Stimulated activated CD8-positive, alpha-beta memory T cell treated with anti-CD3 and anti-CD28 coated beads, Interleukin-2, amount 100 ng/mL, for 1 hour (primary cell): ENCODE measurements around the gene CASS4.

ENCODE experiments used
- DNase-seq, 2 donors: peaks; one replicate each; pipeline ENCODE4 v3.0.0-alpha.2; 2020; ENCODE audit warnings: low read depth in 2 of 2

CASS4 gene

DNA sequence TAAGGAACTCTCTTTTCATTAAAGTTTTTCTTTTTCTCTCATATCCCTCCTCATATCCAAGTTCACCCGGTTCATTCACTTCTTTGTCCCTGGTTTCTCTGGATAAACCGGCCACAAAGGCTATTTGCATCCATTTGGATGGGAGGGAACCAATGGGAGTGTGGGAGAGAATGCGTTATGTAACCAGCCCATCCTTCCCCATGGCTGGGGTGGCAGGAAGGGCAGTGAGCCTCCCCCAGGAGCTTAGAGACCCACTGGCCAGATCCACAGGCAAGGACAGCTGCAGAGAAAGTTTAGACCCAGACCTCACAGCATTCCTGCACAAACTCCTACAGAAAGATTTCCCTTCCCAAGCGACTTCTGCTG lies 10.7 kb downstream of the CASS4 start:
- DNase-seq, result no peak

DNA sequence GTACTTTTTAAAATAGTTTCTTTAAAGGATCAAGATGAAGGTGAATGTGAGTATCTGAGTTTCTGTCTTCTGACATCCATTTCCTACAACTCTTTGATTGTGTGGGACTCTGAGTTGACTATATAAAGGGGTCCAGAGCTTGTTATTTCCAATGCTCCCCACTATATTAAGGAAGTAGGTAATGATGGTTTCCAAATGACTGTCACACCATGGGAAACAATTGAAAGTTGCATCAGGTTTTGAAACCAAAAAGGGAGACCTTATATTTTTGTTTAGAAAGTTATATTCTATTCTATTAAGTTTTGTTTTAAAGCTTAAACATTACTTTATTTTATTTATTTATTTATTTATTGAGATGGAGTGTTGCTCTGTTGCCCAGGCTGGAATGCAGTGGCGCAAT lies 11.2 kb downstream of the CASS4 start:
- DNase-seq, result no peak

DNA sequence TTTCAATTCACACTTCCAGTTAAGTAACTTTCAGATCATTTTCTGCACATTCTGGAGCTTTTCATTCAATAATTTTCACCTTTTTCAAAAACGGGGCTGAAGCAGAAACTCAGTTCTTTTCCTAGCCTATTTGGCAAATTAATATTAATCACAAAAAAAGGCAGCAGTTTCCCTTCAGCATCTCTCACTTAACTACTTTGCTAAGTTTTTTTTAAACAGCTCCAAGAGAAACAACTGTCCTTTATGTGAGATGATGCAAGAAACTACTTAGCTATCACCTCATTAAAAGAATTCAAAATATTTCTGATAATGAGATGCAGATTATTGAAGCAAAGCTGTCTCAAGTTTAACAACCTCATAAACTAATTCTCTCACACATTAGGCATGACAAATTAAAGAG lies 11.8 kb downstream of the CASS4 start:
- no peak for DNase-seq

DNA sequence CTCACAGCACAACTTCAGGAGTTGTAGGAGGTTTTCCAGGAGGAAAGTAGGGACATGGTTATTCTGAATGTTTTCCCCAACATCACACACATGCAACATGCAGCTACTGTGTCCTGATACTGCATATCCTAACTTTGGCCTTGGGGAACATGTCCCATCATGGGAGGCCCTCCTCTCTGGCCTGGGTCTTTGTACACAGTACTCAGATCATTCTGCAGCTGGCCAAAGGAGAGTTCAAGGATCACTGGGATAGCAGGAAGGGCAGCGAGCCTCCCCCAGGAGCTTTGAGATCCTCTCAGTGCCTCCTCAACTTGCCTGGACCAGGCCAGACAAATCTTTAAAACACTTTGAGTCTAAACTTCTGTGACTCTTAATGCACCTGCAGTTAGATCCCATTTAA lies 12.9 kb downstream of the CASS4 start:
- DNase-seq, result no peak

DNA sequence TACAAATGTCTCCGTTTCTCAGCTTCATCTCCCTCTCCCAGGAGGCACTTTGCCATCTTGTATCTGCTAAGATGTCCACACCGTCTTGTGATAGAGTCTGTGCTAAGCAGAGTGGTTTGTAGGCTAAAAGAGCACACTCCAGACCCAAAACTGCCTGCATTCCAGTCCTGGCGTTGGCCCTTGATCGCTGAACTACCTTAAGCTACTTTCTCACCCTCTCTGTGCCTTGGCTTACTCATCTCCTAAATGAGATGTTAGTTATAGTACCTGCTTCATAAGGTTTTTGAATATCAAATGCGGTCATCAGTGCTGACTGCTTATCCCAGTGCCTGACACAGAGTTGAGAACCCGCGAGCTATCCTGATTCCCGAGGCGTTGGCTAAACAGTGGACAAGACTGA lies 14.0 kb downstream of the CASS4 start:
- DNase-seq, result no peak

DNA sequence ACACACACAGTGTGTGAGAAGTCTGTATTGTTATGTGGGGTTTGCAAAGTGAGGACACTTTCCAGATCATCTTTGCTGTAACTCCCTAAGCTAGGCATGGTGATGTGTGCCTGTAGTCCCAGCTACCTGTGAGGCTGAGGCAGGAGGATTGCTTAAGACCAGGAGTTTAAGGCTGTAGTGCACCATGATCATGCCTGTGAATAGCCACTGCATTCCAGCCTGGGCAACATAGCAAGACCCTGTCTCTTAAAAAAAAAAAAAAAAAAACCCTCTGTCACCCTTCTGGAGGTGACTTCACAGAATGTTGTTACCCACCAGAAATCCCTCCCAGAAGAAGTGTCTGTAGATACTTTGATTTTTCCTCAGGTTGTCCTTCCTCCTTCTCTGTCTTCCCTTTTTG lies 14.9 kb downstream of the CASS4 start:
- no peak for DNase-seq

DNA sequence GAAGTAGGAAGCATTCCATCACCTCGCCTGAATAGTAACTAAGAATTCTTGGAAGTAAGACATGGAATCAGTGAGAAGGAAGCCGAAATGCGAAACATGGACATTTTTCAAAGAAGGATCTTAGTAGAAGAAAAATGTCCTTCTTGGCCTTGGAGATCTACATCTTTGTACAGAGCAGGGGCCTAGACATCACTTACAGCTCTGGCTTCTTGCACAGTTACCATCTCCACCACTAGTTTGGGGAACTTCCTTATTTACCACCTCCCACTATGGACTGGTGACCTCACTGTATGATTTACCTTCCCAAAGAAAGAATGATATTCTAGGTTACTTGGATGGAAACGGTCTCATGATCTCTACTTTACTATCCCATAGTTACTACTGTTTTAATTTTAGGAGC lies 15.7 kb downstream of the CASS4 start:
- no peak for DNase-seq

DNA sequence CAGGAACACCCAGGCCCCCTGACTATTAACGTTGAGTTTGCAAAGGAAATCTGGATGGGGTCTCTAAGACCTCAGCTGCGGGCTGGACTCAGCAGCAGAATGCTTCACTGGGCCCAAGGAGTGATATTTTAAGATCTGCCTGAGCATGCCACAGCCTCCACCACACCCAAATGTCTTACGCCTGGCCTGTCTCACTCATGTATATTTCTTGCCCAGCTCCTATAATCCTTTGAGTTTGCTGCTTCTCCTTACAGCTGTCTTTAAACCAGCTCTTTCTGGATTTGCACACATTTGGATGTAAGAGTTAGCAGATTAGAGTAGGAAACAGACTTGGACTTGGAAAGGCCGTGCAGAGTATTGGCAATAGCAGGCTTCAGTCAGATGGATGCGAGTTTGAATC lies 16.4 kb downstream of the CASS4 start:
- no peak for DNase-seq

DNA sequence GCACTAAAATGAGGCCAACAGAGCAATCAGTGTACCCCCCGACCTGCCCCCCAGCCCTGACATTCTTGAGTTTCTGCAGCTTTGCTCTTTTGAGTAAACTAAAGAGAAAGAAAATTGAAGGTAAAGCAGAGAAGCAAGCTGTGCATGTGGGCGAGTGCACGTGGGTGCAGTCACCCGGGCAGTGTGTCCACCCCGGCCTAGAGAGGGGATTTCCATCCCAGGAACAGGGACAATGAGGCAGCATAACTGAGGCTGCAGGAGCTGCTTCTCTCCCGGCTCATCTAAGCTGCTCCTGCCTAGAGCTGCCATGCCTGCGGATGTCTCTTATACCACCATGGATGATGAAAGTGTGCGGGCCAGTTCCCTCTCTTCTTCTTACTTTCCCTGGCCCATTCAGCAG lies 16.8 kb downstream of the CASS4 start:
- no peak for DNase-seq

DNA sequence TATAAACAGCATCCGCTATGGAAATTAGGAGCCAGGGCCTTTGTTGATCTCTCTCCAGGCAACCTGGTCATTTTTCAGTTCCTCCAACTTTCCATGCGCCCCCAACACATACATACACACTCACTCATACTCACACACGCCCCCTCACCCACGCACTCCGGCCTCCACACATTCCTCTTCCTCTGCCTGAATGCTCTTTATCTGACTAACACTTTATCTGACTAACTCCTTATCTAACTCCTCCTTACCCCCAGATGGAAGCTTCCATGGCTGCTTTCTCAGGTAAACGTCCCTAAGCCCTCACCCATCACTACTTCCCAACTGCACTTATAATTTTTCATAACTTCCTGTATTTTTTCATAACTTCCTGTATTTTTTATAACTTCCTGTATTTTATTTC lies 17.4 kb downstream of the CASS4 start:
- DNase-seq, result no peak

DNA sequence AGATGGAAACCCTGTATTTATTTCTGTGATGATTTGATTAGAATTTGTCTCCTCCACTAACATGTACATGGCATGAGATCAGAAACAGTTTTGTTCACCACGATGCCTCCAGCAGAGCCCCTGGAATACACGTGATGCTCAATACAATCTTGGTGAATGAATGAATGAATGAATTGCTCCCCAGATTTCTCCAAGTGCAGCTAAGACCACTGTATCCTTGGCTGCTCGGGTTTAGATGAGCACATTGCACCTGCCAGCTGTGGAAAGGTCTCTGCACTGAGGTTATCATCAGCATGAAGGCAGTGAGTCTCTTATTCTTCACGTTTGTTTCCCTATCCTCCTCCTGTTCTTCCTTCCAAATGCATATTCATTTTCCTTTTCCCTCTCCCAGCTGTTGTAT lies 17.9 kb downstream of the CASS4 start:
- DNase-seq, result no peak

DNA sequence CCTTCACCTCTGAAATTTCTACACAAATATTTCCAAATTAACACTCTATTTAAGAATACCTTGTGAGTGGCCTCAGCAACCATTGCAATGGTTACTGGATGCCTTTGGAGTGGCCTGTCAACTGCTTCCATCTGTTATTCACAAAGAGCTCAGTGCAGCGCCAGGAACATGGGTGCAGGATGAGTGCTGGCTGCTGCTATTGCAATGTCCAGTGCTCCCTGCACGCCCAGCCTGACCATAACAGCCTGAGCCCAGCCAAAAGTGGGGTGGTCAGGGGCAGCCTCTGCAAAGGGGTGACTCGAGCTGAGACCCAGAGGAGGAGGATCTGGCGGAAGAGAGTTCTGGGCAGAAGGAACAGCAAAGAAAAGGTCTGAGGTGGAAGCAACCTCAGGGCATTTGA lies 18.4 kb downstream of the CASS4 start:
- no peak for DNase-seq

DNA sequence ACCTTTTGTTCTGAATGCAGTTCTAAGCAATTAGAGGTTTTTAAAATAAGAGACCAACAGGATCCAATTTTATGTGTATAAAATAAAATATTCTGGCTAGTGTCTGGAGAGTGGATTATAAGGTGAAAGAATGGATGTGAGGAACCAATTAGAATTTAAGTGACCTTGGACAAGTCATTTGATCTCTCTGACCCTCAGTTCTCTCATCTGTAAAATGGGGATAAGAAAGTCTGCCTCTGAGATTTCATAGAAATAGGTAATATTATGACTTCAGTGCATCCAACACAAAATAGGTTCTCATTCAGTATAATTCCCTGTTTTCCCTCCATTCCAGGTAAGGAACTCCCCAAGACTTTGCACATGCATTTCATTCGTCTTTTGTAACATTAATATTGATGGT lies 18.9 kb downstream of the CASS4 start:
- DNase-seq, result no peak

DNA sequence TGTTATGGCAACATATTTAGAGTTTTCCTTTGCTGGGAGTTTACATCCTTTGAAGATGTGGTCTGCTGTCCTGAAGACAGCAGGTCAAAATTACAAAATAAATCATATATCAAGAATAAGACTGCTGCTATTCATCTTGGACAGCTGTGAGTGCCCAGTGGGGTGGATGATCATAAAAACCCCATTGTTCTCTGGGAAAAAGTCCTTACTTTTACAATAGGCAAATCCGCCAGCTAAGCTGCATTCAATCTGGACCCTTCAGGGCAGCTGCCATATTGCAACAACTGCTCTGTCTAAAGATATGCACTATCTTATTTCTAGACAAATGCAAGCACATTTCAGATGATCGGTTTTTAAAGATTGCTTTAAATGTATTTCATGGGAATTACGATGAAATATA lies 19.4 kb downstream of the CASS4 start:
- DNase-seq, result no peak

DNA sequence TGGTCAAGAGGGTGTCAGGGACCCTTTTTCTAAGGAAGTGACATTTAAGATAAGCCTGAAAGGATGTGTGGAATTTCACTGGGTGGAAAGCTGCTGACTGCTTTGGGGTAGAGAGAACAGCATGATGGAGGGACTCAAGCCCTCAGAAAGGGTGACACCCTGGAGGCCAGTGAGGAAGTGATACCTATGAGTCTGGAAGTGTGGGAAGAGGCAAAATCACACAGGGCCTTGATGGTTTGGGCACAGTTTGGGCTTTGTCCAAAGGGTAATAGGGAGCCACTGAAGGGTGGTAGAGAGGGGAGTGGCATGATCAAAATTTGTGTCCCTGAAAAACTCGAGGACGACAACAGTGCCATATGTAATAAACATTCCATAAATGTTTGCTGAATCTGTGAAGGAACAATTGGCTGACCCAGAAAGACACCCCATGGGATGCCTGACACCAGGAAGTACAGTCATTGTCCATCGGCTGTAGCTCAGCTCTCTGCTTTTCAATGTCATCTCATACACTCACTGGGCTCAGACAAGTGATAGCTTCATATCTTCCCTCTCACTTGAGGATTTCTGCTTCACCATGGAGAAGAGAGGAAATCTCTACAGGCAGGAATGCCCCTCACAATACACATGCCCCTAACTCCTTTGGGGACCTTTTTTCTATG lies 21.3 kb downstream of the CASS4 start:
- DNase-seq, result no peak

DNA sequence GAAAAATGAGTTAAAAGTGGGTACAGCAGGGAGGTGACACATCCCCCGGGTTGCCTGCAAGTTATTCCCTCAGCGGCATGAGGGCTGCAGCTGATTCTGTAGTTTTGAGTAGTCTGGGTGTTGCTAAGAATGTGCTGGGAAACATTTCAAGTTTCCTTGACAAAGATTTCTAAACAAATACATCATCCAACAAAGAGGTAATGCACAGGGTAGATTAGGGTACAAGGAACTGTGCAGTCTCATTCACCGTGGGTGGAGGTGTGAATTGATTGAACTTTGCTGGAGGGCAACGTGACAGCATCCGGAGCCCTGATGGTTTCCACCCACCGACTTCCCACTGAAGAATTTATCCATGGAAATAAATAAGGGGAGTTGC lies 21.8 kb downstream of the CASS4 start:
- no peak for DNase-seq

DNA sequence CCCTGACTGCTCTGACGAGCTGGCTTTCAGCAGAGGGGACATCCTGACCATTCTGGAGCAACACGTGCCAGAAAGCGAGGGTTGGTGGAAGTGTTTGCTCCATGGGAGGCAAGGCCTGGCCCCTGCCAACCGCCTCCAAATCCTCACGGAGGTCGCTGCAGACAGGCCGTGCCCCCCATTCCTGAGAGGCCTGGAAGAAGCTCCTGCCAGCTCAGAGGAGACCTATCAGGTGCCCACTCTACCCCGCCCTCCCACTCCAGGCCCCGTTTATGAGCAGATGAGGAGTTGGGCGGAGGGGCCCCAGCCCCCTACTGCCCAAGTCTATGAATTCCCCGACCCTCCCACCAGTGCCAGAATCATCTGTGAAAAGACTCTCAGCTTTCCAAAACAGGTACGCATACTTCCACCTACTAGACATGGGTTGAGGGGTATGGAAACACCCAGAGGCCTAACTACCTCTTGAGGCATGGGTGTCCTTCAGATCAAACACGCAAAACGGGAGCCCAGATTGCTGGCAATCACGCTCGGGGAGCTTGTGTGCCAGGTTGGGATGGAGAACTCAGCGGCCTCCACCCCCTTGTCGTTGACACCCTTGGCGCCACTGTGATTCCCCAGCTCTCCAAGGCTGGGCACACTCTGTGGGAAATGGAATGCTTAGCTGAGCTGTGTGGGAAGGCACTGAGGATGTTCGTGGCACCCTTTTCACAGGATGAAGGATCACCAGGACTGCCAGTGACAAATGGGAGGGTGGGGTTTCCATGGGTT lies 25.3 kb downstream of the CASS4 start:
- DNase-seq, result no peak

DNA sequence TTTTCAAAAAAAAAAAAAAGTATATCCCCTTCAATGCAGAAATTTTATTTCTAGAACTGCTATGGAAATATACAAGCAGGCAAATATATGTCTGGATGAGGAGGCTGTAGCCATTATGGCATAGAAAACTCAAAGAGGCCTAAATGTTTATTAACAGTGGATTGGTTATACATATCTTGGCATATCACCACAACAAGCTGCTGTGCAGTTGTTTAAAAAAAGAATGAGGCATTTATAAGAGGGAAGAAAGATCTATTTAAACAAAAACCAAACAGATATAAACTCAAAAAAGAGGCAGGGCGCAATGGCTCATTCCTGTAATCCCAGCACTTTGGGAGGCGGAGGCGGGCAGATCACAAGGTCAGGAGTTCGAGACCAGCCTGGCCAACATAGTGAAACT lies 26.2 kb downstream of the CASS4 start:
- no peak for DNase-seq

DNA sequence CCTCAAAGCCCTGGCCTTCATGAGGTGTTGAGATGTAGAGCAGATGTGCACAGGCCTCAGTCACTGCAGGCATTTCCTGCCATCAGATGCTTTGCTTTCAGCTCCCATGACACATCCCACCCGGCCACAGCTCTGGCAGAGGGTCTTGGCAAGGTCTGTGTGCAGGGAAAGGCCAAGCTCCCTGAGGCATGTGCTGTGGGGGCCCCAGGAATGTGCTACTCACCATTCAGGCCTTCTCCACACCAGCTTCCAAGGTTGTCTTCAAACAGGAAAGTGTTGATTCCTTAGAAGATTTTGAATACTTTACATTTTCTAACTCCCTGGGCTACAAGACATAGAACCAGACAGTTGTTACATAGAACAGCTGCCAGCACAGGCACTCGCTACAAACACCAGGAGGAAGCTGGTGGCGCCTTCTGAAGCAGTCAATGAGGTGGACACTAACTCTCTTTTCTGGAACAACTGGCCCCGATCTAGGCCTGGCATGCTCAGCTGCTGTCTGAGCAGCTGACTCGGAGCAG lies 27.8 kb downstream of the CASS4 start:
- no peak for DNase-seq

DNA sequence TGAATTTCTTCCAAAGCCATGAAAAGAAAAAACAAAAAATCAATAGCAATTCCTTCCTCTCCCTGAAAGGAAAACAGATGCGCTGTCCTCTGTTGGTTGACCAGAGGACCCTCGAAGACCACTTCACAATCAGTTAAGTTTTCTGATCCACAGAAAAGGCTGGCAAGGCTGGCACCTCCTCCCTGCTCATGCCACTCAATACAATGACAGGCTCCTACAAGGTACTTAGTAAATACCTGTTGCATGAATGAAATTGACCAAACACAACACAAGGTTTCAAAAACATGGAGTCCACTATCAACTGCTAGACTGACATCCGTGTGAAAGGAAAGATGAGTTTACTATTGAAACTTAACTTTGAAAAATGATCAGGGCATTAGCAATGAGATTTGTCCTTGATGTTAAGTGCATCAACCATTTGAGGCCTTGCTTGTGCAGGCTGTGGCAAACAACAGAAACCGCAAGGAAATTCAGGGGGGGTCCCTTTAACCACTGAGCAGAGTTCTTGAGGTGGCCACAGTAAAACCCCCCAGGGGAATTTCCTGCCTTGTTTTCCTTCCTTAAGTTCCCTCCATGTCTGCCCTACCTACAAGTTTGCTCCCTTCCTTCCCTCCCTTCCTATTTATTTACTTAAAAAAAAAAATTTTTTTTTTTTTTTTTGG lies 28.4 kb downstream of the CASS4 start:
- DNase-seq, result peak; percentile 32 to 53

DNA sequence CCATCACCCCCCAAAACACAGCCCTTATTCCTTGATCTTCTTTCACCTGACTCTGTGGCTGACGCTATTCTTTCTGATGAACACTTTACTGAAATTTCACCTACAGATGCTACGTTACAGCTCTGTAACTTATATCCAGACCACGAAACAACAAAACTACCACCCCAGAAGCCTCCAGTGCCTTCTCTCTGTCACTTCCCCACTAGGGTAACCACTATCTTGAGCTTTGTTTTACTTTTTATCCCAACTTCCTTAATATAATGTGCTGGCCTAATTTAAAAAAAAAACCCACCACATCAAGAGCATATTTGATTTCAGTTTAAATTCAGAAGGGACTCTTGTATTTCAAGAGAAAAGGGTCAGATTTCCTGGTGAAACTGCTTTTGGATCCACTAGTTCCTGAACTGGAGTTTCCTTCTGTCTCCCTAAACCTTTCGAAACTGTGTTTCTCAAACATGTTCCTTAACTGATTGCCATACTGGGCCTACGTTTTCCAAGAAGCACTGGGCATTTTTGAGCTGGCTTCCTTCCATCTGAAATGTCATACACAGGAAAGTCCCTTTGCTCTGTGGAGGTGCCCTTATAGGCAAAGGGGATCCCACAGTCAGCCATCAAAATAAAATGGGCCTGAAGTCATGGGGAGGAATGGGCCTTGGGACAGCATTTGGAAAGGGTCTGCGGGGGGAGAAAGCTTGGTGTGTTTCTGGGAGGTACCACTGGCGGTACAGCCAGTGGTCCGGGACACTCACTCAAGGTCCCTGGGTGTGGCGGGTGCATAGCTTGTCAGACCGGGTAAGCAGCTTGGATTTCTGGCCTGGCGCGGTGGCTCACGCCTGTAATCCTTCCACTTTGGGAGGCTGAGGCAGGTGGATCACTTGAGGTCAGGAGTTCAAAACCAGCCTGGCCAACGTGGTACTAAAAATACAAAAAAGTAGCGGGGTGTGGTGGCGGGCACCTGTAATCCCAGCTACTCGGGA lies 30.6 kb downstream of the CASS4 start:
- DNase-seq, result no peak
